GM18526 (cell line): ENCODE measurements around the gene TBRG4.

Source experiments
- POLR2A ChIP-seq: IDR thresholded peaks from 3 replicates; pipeline ENCODE4 v1.6.1; 2011; ENCODE audit not compliant: insufficient read length; ENCODE audit errors: extremely low read depth

The TBRG4 gene

DNA sequence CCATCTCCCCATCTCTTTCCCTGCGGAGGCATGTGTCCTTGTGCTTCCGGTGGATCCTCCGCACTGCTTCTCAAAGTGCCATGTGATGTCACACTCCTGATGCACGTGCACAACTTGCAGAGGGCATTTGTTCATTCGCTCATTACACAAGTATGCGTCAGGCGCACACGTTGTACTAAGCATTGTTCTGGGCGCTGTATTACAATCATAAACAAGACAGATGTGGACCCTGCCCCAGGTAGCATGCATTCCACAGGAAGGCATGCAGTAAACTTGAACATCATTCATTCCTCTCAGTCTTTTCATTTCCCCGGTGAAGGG lies 37.1 kb upstream of the TBRG4 start:
- TF ChIP-seq POLR2A = no peak

DNA sequence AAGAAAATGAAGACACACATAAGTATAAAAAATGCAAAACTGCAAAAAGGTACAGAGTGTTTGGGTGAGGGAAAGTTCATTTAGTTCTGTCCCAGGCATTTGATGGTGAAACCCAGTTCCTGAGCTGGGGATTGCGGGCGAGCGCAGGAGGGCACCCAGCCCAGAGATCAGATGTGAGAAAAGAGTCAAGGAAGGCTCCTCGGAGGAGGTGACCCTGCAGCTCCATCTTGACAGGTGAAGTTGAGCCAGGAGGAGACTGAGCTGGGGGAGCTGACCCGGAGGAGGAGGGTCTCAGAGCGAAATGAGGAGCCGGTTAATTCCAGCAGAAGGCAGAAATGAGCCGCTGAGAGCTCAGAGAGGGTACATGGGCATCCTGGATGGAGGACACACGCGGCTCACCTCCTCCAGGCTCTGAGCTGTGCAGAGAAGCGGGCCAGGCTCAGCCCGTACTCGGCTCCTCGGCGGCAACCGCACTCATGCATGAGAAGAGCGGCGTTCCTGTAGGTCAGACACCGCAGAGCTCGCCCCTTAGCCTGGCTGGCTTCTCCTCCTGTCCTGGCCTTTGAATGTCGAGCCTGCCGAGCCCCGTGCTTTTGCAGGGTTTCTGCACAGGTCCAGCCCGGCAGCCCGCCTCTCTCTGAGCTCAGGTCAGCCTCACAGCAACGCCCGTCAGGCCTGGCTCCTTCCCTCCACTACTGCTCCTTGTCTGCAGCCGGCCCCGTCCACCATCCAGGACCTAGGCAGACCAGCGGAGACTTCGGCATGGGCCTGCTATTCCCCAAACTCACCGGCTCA lies 36.6 kb upstream of the TBRG4 start:
- TF ChIP-seq POLR2A = no peak

DNA sequence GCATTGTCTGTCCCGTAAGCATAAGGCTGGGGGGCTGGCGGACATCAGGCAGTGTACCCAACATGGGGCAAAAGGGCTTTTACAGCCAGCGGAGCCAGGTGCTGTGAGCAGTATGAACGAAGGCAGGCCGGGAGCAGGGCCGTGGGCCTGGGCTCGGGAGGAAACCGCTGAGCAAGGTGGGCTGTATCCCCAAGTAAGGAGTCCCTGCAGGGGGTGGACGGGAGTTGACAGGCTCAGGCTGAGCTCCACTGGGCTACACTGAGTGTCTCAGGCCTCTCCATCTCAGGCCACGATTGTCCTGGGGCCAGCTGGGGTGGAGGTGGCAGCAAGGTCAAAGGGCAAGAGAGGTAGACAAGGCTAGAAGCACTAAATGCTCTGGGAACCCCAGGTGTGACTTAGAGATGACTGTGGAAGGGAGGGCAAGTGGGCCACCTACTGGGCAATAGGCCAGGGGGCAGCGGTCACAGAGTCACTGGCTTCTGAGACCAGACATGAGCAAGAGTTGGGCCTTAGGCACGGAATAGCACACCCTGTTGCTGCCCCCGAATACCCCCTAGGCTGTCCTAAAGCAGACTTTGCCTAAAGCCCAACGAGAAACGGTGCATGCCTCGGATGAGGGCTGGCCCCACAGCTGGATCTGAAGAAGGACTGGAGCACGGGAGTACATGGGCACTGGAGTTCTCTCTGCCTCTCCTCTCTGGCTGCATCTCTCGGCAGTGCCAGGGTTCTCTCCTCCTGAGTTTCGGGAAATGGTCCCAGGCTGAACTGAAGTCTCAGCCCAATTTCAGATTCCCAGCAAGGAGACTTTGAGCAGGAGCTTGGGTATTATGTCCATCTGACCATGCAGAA lies 35.3 kb upstream of the TBRG4 start:
- TF ChIP-seq POLR2A = no peak

DNA sequence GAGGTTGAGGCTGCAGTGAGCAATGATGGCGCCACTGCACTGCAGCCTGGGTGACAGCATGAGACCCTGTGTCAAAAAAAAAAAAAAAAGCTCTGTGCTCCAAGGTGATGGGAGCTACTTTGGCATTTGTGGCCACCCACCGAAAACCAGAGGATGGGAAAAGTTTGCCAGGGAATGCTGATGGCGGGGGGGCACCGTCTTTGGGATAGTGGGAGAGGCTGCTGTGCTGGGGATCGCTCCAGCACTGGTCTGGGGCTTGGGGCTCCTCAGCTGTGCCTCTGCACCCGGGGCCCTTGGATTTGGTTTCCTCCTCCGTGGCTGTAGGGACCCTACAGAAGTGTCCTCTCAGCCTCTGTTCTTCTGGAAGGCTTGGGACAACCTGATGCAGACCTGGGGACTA lies 34.4 kb upstream of the TBRG4 start:
- no peak for TF ChIP-seq POLR2A

DNA sequence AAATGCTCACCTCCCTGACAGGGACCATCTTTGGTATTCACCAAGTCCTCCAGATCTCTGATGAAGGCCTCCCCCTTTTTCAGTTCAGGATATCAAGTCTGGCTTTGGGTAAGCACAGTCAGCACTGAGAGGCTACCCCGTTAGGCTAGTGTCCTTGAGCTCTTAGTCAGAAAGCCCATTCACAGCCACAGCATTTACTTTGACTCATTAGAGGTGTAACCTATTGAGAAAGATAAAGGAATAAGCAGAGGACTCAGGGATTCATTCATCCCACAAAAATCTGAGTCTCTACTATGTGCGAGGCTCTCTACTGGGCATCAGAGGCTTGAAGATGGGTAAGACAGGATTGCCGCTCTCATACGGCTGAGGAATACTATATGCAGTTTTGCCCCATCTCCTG lies 32.1 kb upstream of the TBRG4 start:
- TF ChIP-seq POLR2A = no peak

DNA sequence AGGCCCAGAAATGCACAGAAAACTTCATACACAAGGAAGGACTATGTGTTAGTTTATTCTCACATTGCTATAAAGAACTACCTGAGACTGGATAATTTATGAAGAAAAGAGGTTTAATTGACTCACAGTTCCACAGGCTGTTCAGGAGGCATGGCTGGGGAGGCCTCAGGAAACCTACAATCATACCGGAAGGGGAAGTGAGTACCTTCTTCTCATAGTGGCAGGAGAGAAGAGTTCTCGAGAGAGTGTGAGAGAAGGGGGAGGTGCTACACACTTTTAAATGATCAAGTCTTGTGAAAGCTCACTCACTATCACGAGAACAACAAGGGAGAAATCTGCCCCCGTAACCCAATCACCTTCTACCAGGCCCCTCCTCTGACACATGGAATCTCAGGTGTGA lies 29.3 kb upstream of the TBRG4 start:
- no peak for TF ChIP-seq POLR2A

DNA sequence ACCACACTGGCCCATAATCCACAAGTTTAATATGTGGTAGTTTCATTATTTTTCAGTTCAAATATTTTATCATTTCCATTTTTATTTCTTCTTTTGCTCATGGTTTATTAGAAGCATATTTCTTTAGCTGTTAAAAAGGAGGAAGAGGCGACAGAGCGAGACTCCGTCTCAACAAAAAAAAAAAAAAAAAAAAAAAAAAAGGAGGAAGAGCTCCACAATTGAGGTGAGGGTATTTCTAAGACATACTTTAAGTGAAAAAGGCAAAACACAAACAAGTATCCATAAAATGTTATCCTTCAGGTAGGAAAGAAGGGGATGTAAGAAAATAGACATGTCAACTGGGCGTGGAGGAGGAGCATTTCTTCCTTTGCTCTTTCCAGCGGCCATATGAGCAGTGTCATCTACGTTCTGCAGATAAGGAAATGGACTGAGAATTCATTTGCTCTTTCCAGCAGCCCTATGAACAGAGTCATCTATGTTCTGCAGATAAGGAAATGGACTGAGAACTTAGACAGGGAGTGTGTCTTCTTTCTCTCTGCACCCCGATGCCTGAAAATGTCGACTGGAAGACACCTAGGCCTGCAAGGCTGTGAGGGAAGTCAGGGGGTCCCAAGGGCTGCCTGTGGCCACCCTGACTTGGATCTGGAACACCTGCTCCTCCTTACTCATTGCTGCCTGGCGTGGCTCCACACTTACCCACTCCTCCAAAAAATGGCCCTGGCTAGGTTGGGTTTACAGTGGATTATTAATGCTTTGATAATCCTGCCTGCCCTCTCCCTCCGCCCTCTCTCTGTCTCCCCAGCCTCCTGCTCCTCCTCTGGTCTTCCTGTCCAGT lies 27.2 kb upstream of the TBRG4 start:
- no peak for TF ChIP-seq POLR2A

DNA sequence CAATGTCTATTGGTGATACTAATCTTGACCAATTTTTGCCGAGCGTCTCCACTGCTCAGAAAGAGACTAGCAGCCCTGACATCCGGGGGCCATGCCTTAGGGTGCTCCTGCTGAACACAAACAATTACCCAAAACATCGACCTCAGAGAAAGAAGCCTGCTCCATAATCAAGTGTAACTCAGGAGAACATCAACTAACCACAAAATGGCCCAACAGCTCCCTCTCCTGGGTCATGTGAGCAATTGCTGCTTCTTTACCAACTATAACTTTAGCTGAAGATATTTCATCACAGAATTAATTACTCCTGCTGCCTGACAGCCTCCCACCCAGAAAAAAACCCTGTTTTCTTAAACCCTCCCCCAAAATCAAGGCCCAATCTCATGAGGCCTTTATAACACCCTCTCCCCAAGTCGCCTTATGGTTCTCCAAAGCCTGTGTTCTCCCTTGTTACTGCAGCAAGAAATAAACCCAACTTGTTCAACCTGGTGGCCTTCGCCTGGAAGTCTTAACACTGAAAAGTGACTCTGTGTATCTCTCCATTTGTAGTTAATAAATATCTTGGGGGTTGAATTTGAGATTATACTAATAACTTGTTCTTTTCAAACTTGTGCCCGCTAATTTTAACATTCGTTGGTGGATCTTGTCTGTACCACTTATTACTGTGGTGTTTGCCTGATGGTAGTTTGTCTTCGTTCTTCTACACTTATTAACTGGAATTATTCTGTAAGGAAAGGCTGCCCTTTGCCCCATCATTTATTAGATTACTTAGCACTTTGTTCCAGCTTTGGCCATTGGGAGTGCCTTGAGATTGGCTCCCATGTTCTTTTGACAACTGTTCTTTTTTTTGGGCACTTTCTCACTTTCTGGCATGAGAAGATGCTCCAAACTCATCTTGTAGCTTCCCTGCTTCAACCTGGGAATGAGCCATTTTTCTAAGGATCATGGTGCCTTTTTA lies 24.9 kb upstream of the TBRG4 start:
- TF ChIP-seq POLR2A = no peak

DNA sequence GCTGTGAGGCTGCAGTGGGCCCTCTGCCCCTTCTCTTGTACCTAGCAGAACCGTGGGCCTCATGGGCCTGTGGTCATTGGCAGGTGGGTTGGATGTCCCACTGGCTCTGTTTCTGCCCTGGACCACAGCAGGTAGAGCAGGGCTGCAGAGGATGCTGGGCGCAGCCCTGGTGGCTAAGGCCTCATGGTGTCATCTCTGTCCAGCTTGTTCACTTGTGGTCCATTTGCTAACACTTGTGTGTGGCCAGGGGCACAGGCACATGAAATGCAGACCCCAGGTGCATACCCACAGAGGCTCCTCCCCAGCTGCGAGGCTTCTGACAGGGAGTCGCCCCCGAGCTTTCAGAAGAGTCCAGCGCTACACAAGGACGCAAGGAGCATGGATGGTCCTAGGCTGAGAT lies 22.4 kb upstream of the TBRG4 start:
- no peak for TF ChIP-seq POLR2A

DNA sequence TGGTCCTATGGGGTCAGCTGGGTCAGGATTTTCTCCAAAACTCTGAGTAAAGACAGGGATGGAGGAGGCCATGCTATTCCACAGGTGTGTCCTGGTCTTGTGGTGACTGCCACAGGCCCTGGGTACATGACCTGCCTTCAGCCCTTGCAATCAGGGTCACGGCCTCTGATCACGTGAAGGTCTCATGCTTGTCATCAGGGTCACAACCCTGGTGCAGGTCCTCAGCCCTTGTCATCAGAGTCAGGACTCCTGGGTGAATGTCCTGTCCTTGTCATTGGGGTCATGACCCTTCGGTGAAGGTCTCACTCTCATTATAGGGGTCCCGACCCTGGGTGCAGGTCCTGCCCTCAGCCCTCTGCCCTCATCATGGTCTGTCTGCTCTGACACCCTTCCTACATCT lies 21.9 kb upstream of the TBRG4 start:
- TF ChIP-seq POLR2A = no peak

DNA sequence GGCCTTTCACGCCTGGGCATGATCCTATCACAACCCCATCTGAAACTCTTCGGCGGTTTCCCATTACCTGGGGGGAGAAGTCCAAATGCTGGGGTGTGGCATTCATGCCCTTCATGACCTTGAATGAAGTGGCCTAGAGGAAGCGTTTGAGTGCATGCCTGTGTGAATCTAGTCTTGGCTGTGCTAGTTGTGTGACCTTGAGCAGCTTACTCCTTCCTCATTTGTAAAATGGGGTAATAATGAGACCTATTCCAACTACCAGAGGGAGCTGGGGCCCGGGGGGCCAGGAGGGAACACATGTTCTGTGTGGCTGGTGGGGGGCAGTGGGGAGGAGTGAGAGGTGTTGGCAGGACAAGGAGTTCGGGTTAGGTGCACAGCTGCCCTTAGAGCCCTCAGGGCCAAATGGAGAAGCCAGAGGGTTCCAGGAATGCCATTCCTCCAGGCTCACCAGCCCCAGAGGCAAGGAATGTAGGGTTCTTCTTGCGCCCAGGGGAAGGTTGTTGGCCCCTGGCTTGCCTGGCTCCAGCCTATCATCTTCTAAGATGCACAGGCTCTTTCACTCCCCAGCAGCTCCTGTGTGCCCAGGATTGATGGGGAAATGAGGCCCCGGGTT lies 21.3 kb upstream of the TBRG4 start:
- no peak for TF ChIP-seq POLR2A

DNA sequence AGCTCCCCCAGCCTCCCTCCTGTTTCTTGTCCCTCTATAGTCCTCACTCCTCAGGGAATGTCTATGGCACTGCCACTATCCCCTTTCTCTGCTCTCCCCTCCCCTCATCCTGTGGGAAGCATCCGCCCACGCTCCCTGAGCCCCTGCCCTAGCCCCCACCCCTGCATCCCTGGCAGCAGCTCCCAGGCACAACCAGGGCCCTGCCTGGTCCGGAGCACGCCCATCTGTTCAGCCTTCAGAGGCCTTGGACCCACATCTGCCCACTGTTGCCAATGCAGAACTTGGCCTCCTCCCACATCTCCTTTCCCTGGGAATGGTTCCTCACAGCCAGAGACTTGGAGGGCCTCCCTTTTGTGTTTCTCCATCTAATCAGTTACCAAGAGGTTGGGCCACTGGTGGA lies 20.4 kb upstream of the TBRG4 start:
- no peak for TF ChIP-seq POLR2A

DNA sequence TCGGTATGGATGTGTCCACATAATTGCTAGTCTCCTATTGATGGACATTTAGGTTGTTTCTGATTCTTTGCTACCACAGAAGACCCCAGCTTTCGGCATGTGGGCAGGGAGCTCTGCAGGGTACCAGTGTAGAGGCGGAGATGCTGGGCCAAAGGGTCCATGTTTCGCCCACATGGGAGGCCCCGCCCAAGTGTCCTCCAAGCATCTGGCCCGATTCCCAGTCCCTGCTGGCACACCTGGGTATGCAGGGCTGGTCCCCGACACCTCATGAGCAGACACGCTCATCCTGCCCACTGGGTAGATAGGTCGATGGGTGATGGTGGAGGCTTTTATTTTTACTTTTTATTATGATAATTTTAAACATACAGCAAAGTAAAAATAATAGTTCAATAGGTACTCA lies 19.4 kb upstream of the TBRG4 start:
- TF ChIP-seq POLR2A = no peak

DNA sequence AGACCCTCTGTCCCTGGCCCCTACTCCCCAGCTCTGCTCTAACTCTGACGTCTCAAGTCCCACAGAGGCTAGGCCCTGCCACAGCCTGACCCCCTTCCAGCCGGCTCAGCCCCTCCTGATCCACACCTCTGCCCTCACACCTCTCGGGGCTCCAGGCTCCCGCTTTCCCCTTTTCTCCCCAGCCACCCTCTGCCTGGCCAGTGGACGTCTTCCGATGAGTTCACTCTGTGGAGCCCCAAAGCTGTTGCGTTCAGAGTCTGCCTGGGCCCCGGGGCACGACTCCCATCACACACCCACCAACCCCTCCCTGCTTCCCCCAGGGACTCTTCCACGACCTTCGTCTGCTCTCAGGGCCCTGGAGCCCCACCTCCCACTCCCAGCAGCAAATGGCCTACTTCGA lies 18.4 kb upstream of the TBRG4 start:
- TF ChIP-seq POLR2A = no peak
